ENCODE data around the gene RALGPS1. TPM values are rescaled to one million over a fixed set of nuclear protein-coding genes. Genes with fewer than 3 reads are reported as not detected.

The RALGPS1 gene
- total and polyA plus RNA-seq, 2 of the 13 experiments (the other 11 are each of a cell fraction or from before 2014, with no cell fraction given), result 3.7 to 6.5 TPM

GRCh38 chr9:127224178-127224882, 309.7 kb downstream of the RALGPS1 start (continued):
- TF ChIP-seq ZNF512 (CRISPR knock-in tag; IDR thresholded peaks at IDR 0.05) (no peak), RERE (CRISPR knock-in tag; IDR thresholded peaks at IDR 0.05; ENCODE audit: low read depth) (no peak), HMGXB4 (CRISPR knock-in tag; IDR thresholded peaks at IDR 0.05; ENCODE audit: borderline replicate concordance in 1 of 2, low read depth in 1 of 2) (peak in 1 of 2 experiments; percentile 40; a peak in 1 of 4 replicates), MEIS2 (CRISPR knock-in tag; IDR thresholded peaks at IDR 0.05) (no peak), ZNF10 (CRISPR knock-in tag; IDR thresholded peaks at IDR 0.05; ENCODE audit: borderline replicate concordance, low read depth) (no peak), RORA (CRISPR knock-in tag; IDR thresholded peaks at IDR 0.05) (no peak), PATZ1 (CRISPR knock-in tag; IDR thresholded peaks at IDR 0.05) (peak; percentile 53; the same call in 1 of the 2 replicates), PITX1 (CRISPR knock-in tag; IDR thresholded peaks at IDR 0.05) (peak; percentile 27; the same call in 1 of the 2 replicates), KDM5B (CRISPR knock-in tag; IDR thresholded peaks at IDR 0.05; ENCODE audit: borderline replicate concordance) (peak; percentile 37; the same call in 1 of the 2 replicates), ZXDC (CRISPR knock-in tag; IDR thresholded peaks at IDR 0.05) (no peak), SIX1 (CRISPR knock-in tag; IDR thresholded peaks at IDR 0.05; ENCODE audit: borderline replicate concordance) (no peak), MXI1 (IDR thresholded peaks at IDR 0.05; ENCODE audit: borderline replicate concordance, low read depth, low read length) (peak; percentile 32; the same call in 1 of the 3 replicates), ZNF260 (CRISPR knock-in tag; IDR thresholded peaks at IDR 0.05; ENCODE audit: borderline replicate concordance, low read depth) (no peak)

Measured in HepG2 (cell line).